ENCODE measurements around the gene ZCCHC14. TPM values are rescaled to one million over a fixed set of nuclear protein-coding genes. Genes with fewer than 3 reads are reported as not detected.
"Not testable (repeated sequence)": the region's sequence is repeated elsewhere in the genome, so short reads cannot be mapped to it uniquely, and the experiment has no call there.

ZCCHC14 gene
- total and polyA plus RNA-seq, 5 donors: 11.1 to 29.4 (median 22.8) TPM

DNA sequence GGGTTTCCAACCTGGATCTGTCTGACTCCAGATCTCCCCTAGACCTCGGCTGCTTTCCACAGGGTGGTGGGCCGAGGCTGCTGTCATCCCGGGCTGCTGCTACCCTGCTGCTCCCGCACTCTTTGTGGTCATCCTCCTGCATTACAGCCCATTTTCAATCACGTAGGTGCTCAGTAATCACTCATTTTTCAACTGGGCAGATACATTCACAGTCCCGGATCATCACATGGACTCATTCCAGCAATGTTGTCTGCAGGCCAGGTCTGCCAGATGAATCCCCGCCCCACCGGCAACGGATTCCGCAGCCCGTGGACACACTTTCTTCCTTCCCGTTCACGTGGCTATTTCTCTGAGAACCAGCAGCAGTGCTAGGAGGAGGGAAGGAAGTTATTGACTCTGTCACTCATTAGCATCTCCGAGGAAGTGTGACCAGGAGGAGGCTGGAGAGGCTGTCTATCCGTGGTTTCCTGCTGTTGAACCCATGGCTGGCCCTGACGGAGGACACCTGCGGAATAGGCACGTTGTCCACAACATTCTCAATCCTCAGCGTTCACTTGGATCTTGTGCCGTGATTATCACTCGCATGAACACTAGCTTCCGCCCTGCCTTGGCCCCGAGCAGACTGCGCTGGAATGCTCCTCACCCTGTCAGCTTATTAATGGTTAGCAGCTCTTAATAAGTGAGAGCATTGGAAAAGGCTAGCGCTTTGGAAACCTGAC is 14.7 kb upstream of the ZCCHC14 start:
- Histone ChIP-seq H3K4me1 (ENCODE audit: control insufficient read depth, insufficient read depth, low read length) (no peaks in the 10 kb centered on the region), H3K27ac (ENCODE audit: low read length) (no peak overlapping the region), H3K9me3 (ENCODE audit: control insufficient read depth, low read length) (no peaks in the 10 kb centered on the region), H3K27me3 (ENCODE audit: control insufficient read depth, insufficient read depth) (no peaks in the 10 kb centered on the region), H3K4me3 (ENCODE audit: low read length) (no peak overlapping the region)
- intact Hi-C loops (cut with DNase I): loop anchor here in 1 of 4 donors (10.0 kb wide), 1 partner anchor 93 kb away; no protein-coding TSS in a partner anchor
- 27% methylated on average over 25 of the region's 25 CpGs for WGBS
- ATAC-seq (peak; percentile 66 to 71), DNase-seq (peak in 2 of 3 donors; percentile 53 to 58)

DNA sequence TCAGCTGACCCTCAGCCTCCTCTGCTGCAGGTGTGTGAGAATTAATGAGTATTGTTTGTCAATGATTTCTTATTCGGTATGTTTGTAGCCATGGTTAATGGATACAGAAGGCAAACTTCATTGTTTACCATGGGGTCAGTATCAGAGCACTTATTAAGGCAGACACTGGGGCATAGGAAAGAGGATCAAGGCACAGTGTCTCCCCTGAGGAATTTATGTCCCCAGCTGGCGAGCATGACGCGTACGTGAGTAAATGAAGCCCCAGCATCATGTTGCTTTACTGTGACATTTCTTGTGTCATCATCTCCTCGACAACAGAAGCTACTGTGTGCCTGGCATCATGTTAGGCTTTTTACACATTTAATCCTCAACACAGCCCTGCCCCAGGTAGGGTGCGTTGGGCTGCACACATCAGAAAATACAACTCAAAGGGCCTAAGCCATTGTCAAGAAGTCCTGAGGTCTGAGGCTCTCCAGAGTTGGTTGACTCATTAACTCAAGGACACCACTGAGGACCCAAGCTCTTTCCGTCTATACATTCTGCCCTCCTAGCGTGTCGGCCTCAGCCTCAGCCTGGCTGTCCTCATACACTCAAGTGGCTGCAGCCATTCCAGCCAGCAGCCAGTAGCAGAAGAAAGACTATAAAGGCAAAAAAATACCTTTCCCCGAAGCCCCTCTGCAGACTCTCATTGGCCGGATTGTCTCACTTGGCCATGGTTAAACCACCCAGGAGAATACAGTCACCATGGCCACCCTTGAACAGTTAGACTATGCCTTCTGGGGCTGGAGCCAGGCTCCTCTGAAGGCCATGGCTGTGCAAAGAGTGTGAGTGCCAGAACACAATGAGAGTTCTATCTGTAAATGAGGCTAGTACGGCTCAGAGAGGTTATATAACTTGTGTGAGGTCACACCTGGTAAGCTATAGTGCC is 13.9 kb upstream of the ZCCHC14 start:
- Histone ChIP-seq H3K4me1 (ENCODE audit: control insufficient read depth, insufficient read depth, low read length) (no peaks in the 10 kb centered on the region), H3K27me3 (ENCODE audit: control insufficient read depth, insufficient read depth) (no peaks in the 10 kb centered on the region), H3K9me3 (ENCODE audit: control insufficient read depth, low read length) (no peaks in the 10 kb centered on the region), H3K4me3 (ENCODE audit: low read length) (no peak overlapping the region), H3K27ac (ENCODE audit: low read length) (no peak overlapping the region)
- DNase-seq (no peak), ATAC-seq (peak; percentile 8 to 19)
- intact Hi-C loops (cut with DNase I): loop anchor here in 1 of 4 donors (10.0 kb wide), 1 partner anchor 92 kb away; no protein-coding TSS in a partner anchor
- WGBS: 87% methylated on average over 13 of the region's 13 CpGs

DNA sequence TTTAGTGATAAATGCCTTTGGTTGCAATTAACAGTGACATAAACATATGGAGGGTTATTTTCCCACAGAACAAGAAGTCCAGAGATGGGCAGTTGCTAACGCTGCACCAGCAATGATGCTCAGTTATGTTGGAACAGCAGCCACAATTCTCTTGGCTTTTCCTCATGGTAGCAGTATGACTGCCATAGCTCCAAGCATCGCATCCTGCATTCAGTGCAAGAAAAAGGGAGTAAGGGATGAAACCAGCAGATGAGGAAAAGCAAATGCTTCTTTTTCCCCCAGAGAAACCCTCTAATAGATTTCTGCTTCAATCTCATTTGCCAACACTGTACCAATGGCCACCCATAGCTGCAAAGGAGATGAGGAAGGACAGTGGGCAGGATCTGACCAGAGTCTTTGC is 13.0 kb upstream of the ZCCHC14 start:
- no peaks in the 10 kb centered on the region for H3K4me1 ChIP-seq (ENCODE audit: control insufficient read depth, insufficient read depth, low read length)
- no peak for DNase-seq
- ATAC-seq: no peak
- H3K9me3 ChIP-seq (ENCODE audit: control insufficient read depth, low read length): no peaks in the 10 kb centered on the region
- no peak overlapping the region for H3K4me3 ChIP-seq (ENCODE audit: low read length)
- WGBS: 96% methylated on average over 2 of the region's 2 CpGs
- no peak overlapping the region for H3K27ac ChIP-seq (ENCODE audit: low read length)
- no peaks in the 10 kb centered on the region for H3K27me3 ChIP-seq (ENCODE audit: control insufficient read depth, insufficient read depth)
- intact Hi-C loops (cut with DNase I): loop anchor here in 1 of 4 donors (10.0 kb wide), 1 partner anchor 91 kb away; no protein-coding TSS in a partner anchor

DNA sequence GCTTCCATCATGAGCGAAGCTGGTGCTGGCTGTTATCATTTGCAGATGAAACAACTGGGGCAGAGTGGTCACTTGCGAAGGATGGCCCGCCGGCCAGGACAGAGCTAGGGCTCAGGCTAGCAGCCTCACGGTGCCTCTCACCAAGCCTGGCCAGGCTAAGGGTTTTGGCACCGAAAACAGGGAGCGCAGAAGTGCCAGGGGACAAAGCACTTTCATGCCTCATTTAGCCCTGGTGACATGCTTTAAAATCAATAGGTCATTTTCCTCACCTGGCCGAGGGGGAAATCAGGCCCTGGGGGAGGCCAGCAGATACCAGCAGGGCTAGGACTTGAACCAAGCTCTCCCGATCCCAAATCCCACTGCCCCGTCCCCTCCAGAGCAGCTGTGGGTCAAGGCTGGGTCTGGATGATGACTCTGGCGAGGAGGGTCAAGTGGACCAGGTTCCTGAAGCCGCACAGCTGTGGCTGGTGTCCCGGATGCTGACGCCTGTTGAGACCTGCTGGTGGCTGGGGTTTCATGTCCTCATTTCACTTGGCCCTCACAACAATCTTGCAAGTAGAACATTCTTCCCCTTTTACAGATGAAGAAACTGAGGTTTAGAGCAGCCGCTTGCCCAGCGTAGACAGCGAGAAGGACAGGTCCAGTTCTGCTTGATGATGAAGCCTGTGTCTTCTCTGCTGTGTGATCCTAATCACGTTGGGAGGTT is 10.6 kb upstream of the ZCCHC14 start:
- H3K4me1 ChIP-seq (ENCODE audit: control insufficient read depth, insufficient read depth, low read length); H3K27me3 ChIP-seq (ENCODE audit: control insufficient read depth, insufficient read depth); H3K9me3 ChIP-seq (ENCODE audit: control insufficient read depth, low read length); ATAC-seq; DNase-seq; H3K4me3 ChIP-seq (ENCODE audit: low read length); H3K27ac ChIP-seq (ENCODE audit: low read length): not testable (repeated sequence)
- 85% methylated on average over 18 of the region's 18 CpGs for WGBS
- intact Hi-C loops (cut with DNase I): loop anchor here in 1 of 4 donors (10.0 kb wide), 1 partner anchor 89 kb away; no protein-coding TSS in a partner anchor

DNA sequence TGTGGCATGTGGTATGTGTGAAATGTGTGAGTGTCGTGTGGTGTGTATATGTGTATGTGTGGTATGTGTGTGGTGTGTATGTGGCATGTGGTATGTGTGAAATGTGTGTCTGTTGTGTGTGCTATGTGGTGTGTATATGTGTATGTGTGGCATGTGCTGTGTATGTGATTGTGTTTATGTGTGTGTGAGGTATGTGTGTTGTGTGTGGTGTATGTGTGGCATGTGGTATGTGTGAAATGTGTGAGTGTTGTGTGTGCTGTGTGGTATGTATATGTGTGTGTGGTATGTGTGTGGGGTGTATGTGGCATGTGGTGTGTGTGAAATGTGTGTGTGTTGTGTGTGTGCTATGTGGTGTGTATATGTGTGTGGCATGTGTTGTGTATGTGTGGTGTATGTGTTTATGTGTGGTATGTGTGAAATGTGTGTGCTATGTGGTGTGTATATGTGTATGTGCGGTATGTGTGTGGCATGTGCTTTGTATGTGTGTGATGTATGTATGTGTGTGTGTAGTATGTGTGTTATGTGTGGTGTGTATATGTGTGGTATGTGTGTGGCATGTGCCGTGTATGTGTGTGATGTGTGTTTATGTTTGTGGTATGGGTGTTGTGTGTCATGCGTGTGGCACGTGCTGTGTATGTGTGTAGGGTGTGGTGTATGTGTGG is 9.6 kb upstream of the ZCCHC14 start:
- Histone ChIP-seq H3K27me3 (ENCODE audit: control insufficient read depth, insufficient read depth) (no peaks in the 10 kb centered on the region), H3K9me3 (ENCODE audit: control insufficient read depth, low read length) (no peaks in the 10 kb centered on the region), H3K4me1 (ENCODE audit: control insufficient read depth, insufficient read depth, low read length) (no peaks in the 10 kb centered on the region), H3K4me3 (ENCODE audit: low read length) (no peak overlapping the region), H3K27ac (ENCODE audit: low read length) (no peak overlapping the region)
- WGBS: 94% methylated on average over 5 of the region's 5 CpGs
- DNase-seq (no peak), ATAC-seq (no peak)
- intact Hi-C loops (cut with DNase I): loop anchor here in 1 of 4 donors (10.0 kb wide), 1 partner anchor 88 kb away; no protein-coding TSS in a partner anchor

DNA sequence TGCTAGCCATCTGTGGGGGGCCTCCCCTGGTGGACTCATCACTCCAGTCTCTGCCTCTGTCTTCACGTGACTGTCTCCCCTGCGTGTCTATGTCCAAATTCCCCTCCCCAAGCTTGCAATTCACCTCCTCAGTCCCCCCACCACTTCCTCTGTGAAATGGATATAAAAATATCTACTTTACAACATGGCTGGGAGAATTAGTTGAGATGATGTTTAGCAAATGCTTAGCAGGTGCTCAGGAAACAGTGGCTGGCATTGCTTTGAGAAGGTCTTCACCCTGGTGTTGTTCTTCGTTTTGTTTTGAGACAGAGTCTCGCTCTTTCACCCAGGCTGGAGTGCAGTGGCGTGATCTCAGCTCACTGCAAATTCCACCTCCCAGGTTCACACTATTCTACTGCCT is 8.3 kb upstream of the ZCCHC14 start:
- intact Hi-C loops (cut with DNase I): loop anchor here in 1 of 4 donors (10.0 kb wide), 1 partner anchor 86 kb away; no protein-coding TSS in a partner anchor
- 87% methylated on average over 5 of the region's 5 CpGs for WGBS
- H3K27ac ChIP-seq (ENCODE audit: low read length): no peak overlapping the region
- no peak overlapping the region for H3K4me3 ChIP-seq (ENCODE audit: low read length)
- H3K27me3 ChIP-seq (ENCODE audit: control insufficient read depth, insufficient read depth): no peaks in the 10 kb centered on the region
- DNase-seq (no peak), ATAC-seq (no peak)
- no peaks in the 10 kb centered on the region for H3K9me3 ChIP-seq (ENCODE audit: control insufficient read depth, low read length)
- no peaks in the 10 kb centered on the region for H3K4me1 ChIP-seq (ENCODE audit: control insufficient read depth, insufficient read depth, low read length)

DNA sequence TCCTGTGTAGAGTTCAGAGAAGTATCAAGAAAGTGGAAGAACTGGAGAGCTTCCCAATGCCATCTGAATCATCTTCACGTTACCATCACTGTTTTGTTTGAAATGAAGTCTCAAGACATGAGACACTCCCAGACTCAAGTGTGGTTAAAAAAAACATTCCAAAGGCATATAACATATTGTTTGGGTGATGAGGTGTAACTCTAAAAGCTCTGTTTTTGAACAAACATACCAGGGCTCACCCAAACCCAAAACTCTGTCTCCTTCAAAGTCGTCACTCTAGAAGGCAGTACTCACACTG is 6.3 kb upstream of the ZCCHC14 start:
- Histone ChIP-seq H3K27ac (ENCODE audit: low read length) (no peak overlapping the region), H3K27me3 (ENCODE audit: control insufficient read depth, insufficient read depth) (no peaks in the 10 kb centered on the region), H3K4me1 (ENCODE audit: control insufficient read depth, insufficient read depth, low read length) (no peaks in the 10 kb centered on the region), H3K9me3 (ENCODE audit: control insufficient read depth, low read length) (no peaks in the 10 kb centered on the region), H3K4me3 (ENCODE audit: low read length) (no peak overlapping the region)
- no peak for DNase-seq
- ATAC-seq: no peak
- 70% methylated on average over 2 of the region's 2 CpGs for WGBS
- intact Hi-C loops (cut with DNase I): no loop called here

DNA sequence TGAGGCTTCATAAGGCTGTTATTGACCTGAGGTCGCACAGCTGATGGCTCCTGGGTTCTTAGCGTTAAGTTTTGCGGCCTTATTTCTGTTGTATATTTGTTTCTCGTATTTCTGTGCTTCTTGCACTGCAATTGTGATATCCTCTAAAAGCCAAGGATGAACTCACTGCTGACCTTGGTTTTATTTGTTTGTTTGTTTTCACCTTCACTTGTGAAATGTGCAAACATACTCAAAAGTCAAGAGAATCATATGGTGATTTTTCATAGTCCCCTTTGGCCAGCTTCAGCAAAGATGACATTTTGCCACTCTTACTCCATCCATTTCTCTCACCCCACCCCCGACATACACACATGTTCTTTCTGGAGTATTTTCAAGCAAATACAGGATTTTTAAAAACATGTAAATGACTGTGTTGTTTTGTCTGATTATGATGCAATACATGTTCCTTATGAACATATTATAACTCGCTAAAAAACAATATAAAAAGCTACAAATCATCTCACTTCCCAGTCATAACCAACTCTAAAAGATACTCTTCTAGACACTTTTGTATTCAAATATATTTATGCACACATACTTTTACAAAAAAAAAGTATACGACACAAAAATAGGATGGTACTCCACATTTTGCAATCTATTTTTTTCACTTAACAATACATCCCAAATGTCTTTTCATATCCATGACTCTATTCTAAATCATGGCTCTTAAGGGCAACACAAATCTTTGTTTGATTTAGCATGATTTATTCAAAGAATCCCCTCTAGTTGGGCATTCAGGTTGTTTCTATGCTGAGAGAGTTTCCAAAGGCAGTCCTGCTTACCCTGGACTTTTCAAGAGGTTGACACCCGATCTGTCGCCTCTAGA is 5.7 kb upstream of the ZCCHC14 start:
- Histone ChIP-seq H3K9me3 (ENCODE audit: control insufficient read depth, low read length) (no peaks in the 10 kb centered on the region), H3K27me3 (ENCODE audit: control insufficient read depth, insufficient read depth) (no peaks in the 10 kb centered on the region), H3K27ac (ENCODE audit: low read length) (no peak overlapping the region), H3K4me1 (ENCODE audit: control insufficient read depth, insufficient read depth, low read length) (peaks cover 1% of the 10 kb centered on the region), H3K4me3 (ENCODE audit: low read length) (no peak overlapping the region)
- intact Hi-C loops (cut with DNase I): no loop called here
- DNase-seq: no peak
- WGBS: 74% methylated on average over 9 of the region's 9 CpGs
- no peak for ATAC-seq

DNA sequence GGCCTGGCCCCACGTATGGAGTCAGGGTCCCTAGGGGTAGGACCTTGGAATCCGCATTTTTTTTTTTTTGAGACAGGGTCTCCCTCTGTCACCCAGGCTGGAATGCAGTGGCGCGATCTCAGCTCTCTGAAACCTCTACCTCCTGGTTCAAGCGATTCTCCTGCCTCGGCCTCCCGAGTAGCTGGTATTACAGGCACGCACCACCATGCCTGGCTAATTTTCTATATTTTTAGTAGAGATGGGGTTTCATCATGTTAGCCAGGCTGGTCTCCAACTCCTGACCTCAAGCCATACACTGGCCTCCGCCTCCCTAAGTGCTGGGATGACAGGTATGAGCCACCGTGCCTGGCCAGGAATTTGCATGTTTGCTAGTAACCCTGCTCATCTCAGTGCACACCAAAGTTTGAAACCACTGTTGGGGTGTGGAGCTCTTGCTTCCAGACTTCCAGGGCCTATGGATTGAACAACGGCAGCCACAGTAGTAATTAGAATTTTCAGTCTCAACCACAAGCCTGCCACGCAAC is 5.0 kb upstream of the ZCCHC14 start:
- intact Hi-C loops (cut with DNase I); DNase-seq; H3K4me3 ChIP-seq (ENCODE audit: low read length); H3K4me1 ChIP-seq (ENCODE audit: control insufficient read depth, insufficient read depth, low read length); H3K9me3 ChIP-seq (ENCODE audit: control insufficient read depth, low read length); H3K27ac ChIP-seq (ENCODE audit: low read length); ATAC-seq; H3K27me3 ChIP-seq (ENCODE audit: control insufficient read depth, insufficient read depth): not testable (repeated sequence)
- 95% methylated on average over 12 of the region's 12 CpGs for WGBS

All from right cardiac atrium (tissue), 5 donors.